Parathyroid adenoma (tissue), 2 donors: Measurements from ENCODE around the gene AHNAK.

Experiments used
- H2AFZ ChIP-seq: fragments of 300-600 bp; sonication (generic); one replicate; pipeline ENCODE4 v1.7.0; 2017; ENCODE audit warnings: antibody characterized with exemption, mild to moderate bottlenecking
- H3K27ac ChIP-seq: fragments of 300-600 bp; sonication (generic); one replicate; pipeline ENCODE4 v1.7.0; 2017
- H3K27me3 ChIP-seq: fragments of 300-600 bp; sonication (generic); one replicate; pipeline ENCODE4 v1.7.0; 2017; ENCODE audit warnings: low read length; ENCODE audit not compliant: control insufficient read depth, insufficient read depth
- H3K36me3 ChIP-seq: fragments of 300-600 bp; sonication (generic); one replicate; pipeline ENCODE4 v1.7.0; 2017; ENCODE audit warnings: low read length; ENCODE audit not compliant: control insufficient read depth, insufficient read depth
- H3K4me1 ChIP-seq: fragments of 300-600 bp; sonication (generic); one replicate; pipeline ENCODE4 v1.7.0; 2017; ENCODE audit warnings: control low read depth
- H3K4me2 ChIP-seq: fragments of 300-600 bp; sonication (generic); one replicate; pipeline ENCODE4 v1.7.0; 2017; ENCODE audit warnings: low read length
- H3K4me3 ChIP-seq: fragments of 300-600 bp; sonication (generic); one replicate; pipeline ENCODE4 v1.7.0; 2017; ENCODE audit warnings: low read depth, low read length
- H3K79me2 ChIP-seq: fragments of 300-600 bp; sonication (generic); one replicate; pipeline ENCODE4 v1.7.0; 2017; ENCODE audit warnings: control low read depth
- H3K9ac ChIP-seq: fragments of 300-600 bp; sonication (generic); one replicate; pipeline ENCODE4 v1.7.0; 2017; ENCODE audit warnings: mild to moderate bottlenecking
- H3K9me3 ChIP-seq: fragments of 300-600 bp; sonication (generic); one replicate; pipeline ENCODE4 v1.7.0; 2017; ENCODE audit warnings: low read length; ENCODE audit not compliant: control insufficient read depth
- TF ChIP-seq, protein P1 (sequence below): fragments of 300-600 bp; sonication (generic); IDR thresholded peaks from one replicate; pipeline ENCODE4 v1.7.0; 2017; ENCODE audit warnings: antibody characterized with exemption, mild to moderate bottlenecking
- donor health status: primary hyperparathyroidism.

AHNAK gene

DNA sequence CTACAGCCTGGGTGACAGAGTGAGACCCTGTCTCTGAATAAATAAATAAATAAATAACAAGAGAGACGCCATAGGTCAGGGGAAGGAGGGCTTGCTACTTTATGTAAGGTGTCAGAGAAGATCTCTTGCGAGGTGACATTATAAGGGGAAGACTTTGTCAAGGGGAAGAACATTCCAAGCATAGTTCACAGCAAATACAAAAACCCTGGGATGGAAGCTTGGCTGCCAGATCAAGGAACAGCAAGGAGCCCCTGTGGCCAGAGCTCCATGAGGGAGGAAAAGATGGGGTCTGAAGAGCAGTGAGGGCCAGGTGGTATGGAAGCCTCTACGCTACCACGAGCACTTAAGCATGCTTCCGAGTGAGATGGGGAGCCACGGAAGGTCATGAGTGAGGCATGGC lies 62.3 kb downstream of the AHNAK start:
- Histone ChIP-seq H3K4me2 (no peak overlapping the region), H3K9me3 (no peaks in the 10 kb centered on the region), H3K79me2 (no peaks in the 10 kb centered on the region), H3K36me3 (no peaks in the 10 kb centered on the region), H2AFZ (no peak overlapping the region), H3K4me1 (no peaks in the 10 kb centered on the region), H3K9ac (no peak overlapping the region), H3K4me3 (no peak overlapping the region), H3K27ac (no peak overlapping the region), H3K27me3 (no peaks in the 10 kb centered on the region)
- TF ChIP-seq, protein P1, sequence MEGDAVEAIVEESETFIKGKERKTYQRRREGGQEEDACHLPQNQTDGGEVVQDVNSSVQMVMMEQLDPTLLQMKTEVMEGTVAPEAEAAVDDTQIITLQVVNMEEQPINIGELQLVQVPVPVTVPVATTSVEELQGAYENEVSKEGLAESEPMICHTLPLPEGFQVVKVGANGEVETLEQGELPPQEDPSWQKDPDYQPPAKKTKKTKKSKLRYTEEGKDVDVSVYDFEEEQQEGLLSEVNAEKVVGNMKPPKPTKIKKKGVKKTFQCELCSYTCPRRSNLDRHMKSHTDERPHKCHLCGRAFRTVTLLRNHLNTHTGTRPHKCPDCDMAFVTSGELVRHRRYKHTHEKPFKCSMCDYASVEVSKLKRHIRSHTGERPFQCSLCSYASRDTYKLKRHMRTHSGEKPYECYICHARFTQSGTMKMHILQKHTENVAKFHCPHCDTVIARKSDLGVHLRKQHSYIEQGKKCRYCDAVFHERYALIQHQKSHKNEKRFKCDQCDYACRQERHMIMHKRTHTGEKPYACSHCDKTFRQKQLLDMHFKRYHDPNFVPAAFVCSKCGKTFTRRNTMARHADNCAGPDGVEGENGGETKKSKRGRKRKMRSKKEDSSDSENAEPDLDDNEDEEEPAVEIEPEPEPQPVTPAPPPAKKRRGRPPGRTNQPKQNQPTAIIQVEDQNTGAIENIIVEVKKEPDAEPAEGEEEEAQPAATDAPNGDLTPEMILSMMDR, result no peak

DNA sequence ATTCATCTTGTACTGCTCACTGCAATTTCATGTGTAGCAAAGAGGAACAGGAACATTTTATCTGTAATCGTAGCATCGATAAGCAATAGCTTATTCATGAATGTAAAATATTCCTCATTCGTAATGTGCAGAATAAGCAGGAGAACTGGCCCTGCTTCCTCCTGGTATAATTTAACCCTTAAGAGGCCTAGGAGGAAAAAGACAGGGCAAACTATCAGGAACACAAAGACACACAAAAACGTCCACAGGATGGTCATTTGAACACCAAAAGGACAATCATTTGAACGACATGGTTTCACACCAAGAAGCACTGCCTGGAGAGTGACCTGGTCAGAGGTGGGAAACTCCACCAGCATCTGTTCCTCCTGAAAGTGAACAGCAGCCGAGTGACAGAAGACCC lies 63.9 kb downstream of the AHNAK start:
- H3K9me3 ChIP-seq, result no peaks in the 10 kb centered on the region
- no peak overlapping the region for H3K27ac ChIP-seq
- no peak overlapping the region for H3K9ac ChIP-seq
- H3K4me1 ChIP-seq, result no peaks in the 10 kb centered on the region
- TF ChIP-seq, protein P1, result no peak
- H3K4me3 ChIP-seq, result no peak overlapping the region
- no peaks in the 10 kb centered on the region for H3K79me2 ChIP-seq
- H2AFZ ChIP-seq, result no peak overlapping the region
- H3K4me2 ChIP-seq, result no peak overlapping the region
- no peaks in the 10 kb centered on the region for H3K27me3 ChIP-seq
- no peaks in the 10 kb centered on the region for H3K36me3 ChIP-seq

DNA sequence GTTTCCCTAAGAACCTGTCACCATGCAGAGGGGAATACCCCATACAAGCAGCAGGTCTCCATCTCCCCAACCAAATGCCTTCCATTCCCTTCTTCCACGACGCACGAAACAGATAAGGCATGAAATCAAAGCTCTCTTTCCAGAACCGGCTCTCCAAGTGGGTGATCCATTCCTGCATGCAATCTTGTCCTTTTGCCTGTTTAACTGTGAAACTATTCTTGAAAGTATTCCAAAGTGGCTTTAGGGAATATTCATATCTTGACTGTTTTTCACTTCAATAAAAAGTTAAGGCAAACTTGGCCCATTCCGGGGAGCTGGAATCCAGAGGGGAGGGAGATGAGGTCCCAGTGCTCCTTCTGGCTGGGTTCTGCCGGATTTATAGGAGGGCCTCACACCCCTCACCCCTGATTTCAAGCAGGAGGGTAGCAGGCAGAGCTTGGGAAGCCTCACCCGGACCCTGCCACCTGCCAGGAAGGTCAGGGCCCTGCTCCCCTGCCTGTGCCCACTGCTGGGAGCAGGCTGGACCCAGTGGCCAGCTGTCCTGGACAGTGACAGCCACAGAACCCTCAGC lies 66.9 kb downstream of the AHNAK start:
- no peak overlapping the region for H3K4me2 ChIP-seq
- no peak overlapping the region for H3K27ac ChIP-seq
- H3K9ac ChIP-seq, result no peak overlapping the region
- no peaks in the 10 kb centered on the region for H3K27me3 ChIP-seq
- TF ChIP-seq, protein P1, result no peak
- no peaks in the 10 kb centered on the region for H3K9me3 ChIP-seq
- H3K79me2 ChIP-seq, result no peaks in the 10 kb centered on the region
- no peak overlapping the region for H2AFZ ChIP-seq
- no peak overlapping the region for H3K4me3 ChIP-seq
- no peaks in the 10 kb centered on the region for H3K36me3 ChIP-seq
- no peaks in the 10 kb centered on the region for H3K4me1 ChIP-seq

DNA sequence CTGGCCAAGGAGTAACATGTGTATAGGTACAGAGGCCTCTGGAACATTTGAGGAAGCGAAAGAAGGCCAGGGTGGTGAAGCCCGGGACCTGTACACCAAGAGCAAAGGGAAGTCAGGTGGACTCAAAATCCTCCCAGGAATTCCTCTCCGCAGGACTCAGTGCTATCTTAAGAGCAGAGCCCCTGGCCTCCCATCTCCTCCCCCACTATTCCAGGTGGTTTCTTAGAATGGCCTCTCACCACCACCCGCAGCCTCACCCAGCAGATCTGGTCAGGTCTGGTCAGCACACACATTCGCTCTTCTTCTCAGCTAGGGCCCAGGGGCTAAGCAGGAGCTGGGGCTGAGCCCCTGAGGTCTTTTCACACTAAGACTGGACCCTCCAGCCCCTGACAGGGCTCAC lies 68.7 kb downstream of the AHNAK start:
- TF ChIP-seq, protein P1, result no peak
- H3K4me1 ChIP-seq, result no peaks in the 10 kb centered on the region

More for the DNA sequence above, 68.7 kb downstream of the AHNAK start:
- no peaks in the 10 kb centered on the region for H3K79me2 ChIP-seq
- no peak overlapping the region for H2AFZ ChIP-seq
- no peaks in the 10 kb centered on the region for H3K36me3 ChIP-seq
- no peaks in the 10 kb centered on the region for H3K27me3 ChIP-seq
- H3K27ac ChIP-seq, result no peak overlapping the region
- no peak overlapping the region for H3K4me3 ChIP-seq
- no peaks in the 10 kb centered on the region for H3K9me3 ChIP-seq
- no peak overlapping the region for H3K4me2 ChIP-seq
- no peak overlapping the region for H3K9ac ChIP-seq
